Duodenal mucosa (tissue), 2 donors: ENCODE results near the gene DNAAF5.

Experiments
- H3K27ac ChIP-seq: one replicate; pipeline ENCODE4 v1.7.0; 2013; ENCODE audit warnings: low read depth, low read length
- H3K27me3 ChIP-seq, 2 donors: one replicate each; pipeline ENCODE4 v1.7.0; 2013; ENCODE audit warnings: low read length in 2 of 2, control low read depth in 1 of 2; ENCODE audit not compliant: insufficient read depth in 2 of 2, control insufficient read depth in 1 of 2
- H3K36me3 ChIP-seq, 2 donors: one replicate each; pipeline ENCODE4 v1.7.0; 2013; ENCODE audit warnings: low read length in 2 of 2, control low read depth in 1 of 2; ENCODE audit not compliant: insufficient read depth in 2 of 2, control insufficient read depth in 1 of 2
- H3K4me1 ChIP-seq, 2 donors: one replicate each; pipeline ENCODE4 v1.7.0; 2013; ENCODE audit warnings: low read length in 2 of 2, control low read depth in 1 of 2; ENCODE audit not compliant: insufficient read depth in 2 of 2, control insufficient read depth in 1 of 2
- H3K4me3 ChIP-seq, 2 donors: one replicate each; pipeline ENCODE4 v1.7.0; 2013; ENCODE audit warnings: low read length in 2 of 2, low read depth in 1 of 2
- H3K9ac ChIP-seq, 2 donors: one replicate each; pipeline ENCODE4 v1.7.0; 2013; ENCODE audit warnings: low read length in 2 of 2, low read depth in 1 of 2
- H3K9me3 ChIP-seq, 2 donors: one replicate each; pipeline ENCODE4 v1.7.0; 2013; ENCODE audit warnings: low read length in 2 of 2, control low read depth in 1 of 2; ENCODE audit not compliant: control insufficient read depth in 1 of 2

DNAAF5 gene

GRCh38 chr7:729140-730000, 2.9 kb downstream of the DNAAF5 start:
- Histone ChIP-seq H3K9ac (no peak overlapping the region), H3K9me3 (peaks cover 7 to 12% of the 10 kb centered on the region in 2 donors), H3K27ac (no peak overlapping the region), H3K36me3 (peaks cover 0 to 28% of the 10 kb centered on the region in 2 donors), H3K4me3 (no peak overlapping the region), H3K27me3 (no peaks in the 10 kb centered on the region), H3K4me1 (peaks cover 9 to 30% of the 10 kb centered on the region in 2 donors)

DNA sequence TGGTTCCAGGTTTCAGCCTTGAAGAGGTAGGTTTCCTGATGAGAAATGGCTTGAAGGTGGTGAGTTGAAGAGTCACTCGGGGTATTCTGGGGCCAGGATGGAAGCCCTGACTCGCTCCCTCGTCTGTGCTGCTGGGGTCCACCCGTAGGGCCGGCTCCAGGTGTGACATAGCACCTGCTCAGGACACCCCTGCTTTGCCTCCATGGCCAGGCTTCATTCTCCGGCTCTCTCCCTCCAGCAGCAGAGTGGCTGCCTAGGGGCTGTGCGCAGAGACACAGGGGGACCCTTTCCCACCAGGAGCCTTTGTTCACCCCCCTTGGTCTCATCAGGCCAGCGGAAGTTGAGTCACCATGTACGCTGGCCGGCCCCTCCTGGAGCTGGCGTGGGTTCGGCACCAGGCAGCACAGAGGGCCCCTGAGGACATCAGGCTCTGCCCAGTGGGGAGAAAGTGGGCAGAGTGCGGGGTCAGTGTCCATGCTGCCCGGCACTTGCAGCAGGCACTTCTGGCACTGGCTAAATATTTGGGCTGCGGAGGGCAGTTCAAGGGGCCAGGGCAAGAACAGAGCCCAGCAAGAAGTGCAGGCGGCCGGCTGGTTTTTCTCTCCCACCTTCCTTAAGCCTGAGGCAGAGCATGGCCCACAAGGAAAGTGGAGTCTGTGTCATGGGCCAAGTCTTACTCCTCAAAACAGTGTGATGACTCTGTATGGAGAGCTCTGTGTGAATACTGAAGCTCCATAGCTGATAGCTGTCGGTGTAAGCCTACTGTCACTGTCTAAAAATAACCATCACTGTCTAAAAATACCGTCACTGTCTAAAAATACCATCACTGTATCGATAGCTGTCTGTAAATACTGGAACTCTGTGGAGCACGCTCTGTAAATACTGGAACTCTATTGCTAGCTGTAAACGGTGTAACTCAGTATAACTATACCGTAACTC, 4.3 kb downstream of the DNAAF5 start:
- no peak overlapping the region for H3K27ac ChIP-seq
- H3K4me3 ChIP-seq: no peak overlapping the region
- peaks cover 15 to 16% of the 10 kb centered on the region in 2 donors for H3K9me3 ChIP-seq
- no peaks in the 10 kb centered on the region for H3K27me3 ChIP-seq
- peaks cover 4 to 38% of the 10 kb centered on the region in 2 donors for H3K36me3 ChIP-seq
- H3K4me1 ChIP-seq: peaks cover 9 to 24% of the 10 kb centered on the region in 2 donors
- no peak overlapping the region for H3K9ac ChIP-seq

- H3K36me3 ChIP-seq: peaks cover 4 to 38% of the 10 kb centered on the region in 2 donors
- peaks cover 14 to 16% of the 10 kb centered on the region in 2 donors for H3K9me3 ChIP-seq
- H3K27ac ChIP-seq: no peak overlapping the region
- H3K4me1 ChIP-seq: peaks cover 9 to 19% of the 10 kb centered on the region in 2 donors
- H3K9ac ChIP-seq: no peak overlapping the region
- no peak overlapping the region for H3K4me3 ChIP-seq
- no peaks in the 10 kb centered on the region for H3K27me3 ChIP-seq
Observed at GRCh38 chr7:731440-732085, 5.1 kb downstream of the DNAAF5 start.

GRCh38 chr7:732094-732541, 5.6 kb downstream of the DNAAF5 start:
- H3K27ac ChIP-seq: no peak overlapping the region
- peak overlapping the region in 1 of 2 donors; percentile 32 for H3K9ac ChIP-seq
- peaks cover 14 to 16% of the 10 kb centered on the region in 2 donors for H3K9me3 ChIP-seq
- H3K36me3 ChIP-seq: peaks cover 4 to 38% of the 10 kb centered on the region in 2 donors
- H3K4me1 ChIP-seq: peaks cover 9 to 19% of the 10 kb centered on the region in 2 donors
- no peak overlapping the region for H3K4me3 ChIP-seq
- H3K27me3 ChIP-seq: no peaks in the 10 kb centered on the region

DNA sequence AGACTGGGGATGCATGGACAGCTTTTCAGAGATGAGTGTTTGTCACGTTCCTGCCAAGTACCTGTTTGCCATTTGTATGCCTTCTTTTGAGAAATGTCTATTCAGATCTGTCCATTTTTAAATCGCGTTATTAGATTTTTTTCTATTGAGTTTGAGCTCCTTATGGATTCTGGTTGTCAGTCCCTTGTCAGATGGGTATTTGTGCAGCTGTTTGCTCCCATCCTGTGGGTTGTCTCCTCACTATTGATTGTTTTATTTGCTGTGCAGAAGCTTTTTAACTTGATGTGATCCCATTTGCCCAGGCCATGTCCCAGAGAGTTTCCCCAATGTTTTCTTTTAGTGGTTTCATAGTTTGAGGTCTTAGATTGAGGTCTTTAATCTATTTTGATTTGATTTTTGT, 6.1 kb downstream of the DNAAF5 start:
- Histone ChIP-seq H3K4me3 (no peak overlapping the region), H3K36me3 (peaks cover 4 to 42% of the 10 kb centered on the region in 2 donors), H3K9me3 (peaks cover 14 to 16% of the 10 kb centered on the region in 2 donors), H3K27me3 (no peaks in the 10 kb centered on the region), H3K9ac (peak overlapping the region in 1 of 2 donors; percentile 32), H3K27ac (no peak overlapping the region), H3K4me1 (peaks cover 9 to 19% of the 10 kb centered on the region in 2 donors)

DNA sequence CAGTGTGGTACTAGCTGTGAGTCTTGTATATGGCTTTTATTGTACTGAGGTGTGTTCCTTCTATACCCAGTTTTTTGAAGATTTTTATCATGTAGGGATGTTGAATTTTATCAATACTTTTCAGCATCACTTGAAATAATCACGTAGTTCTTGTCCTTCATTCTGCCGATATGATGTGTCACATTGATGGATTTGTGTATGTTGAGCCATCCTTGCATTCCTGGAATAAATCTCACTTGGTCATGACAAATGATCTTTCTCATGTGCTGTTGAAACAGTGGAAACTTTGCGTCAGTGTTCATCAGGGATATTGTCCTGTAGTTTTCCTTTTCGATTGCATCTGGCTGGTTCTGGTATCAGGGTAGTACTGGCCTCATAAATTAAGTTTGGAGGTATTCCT, 7.7 kb downstream of the DNAAF5 start:
- no peak overlapping the region for H3K9ac ChIP-seq
- H3K9me3 ChIP-seq: peaks cover 14 to 16% of the 10 kb centered on the region in 2 donors
- no peak overlapping the region for H3K4me3 ChIP-seq
- no peak overlapping the region for H3K27ac ChIP-seq
- H3K4me1 ChIP-seq: peaks cover 9% of the 10 kb centered on the region in 2 donors
- H3K36me3 ChIP-seq: peaks cover 4 to 50% of the 10 kb centered on the region in 2 donors
- H3K27me3 ChIP-seq: no peaks in the 10 kb centered on the region

- peaks cover 9% of the 10 kb centered on the region in 2 donors for H3K4me1 ChIP-seq
- peak overlapping the region in 1 of 2 donors; percentile 9 for H3K4me3 ChIP-seq
- peaks cover 14 to 16% of the 10 kb centered on the region in 2 donors for H3K9me3 ChIP-seq
- H3K36me3 ChIP-seq: peaks cover 4 to 50% of the 10 kb centered on the region in 2 donors
- H3K27ac ChIP-seq: no peak overlapping the region
- H3K27me3 ChIP-seq: no peaks in the 10 kb centered on the region
- no peak overlapping the region for H3K9ac ChIP-seq
Observed at GRCh38 chr7:734808-735207, 8.3 kb downstream of the DNAAF5 start.

- no peaks in the 10 kb centered on the region for H3K27me3 ChIP-seq
- no peak overlapping the region for H3K27ac ChIP-seq
- H3K4me3 ChIP-seq: no peak overlapping the region
- H3K4me1 ChIP-seq: no peaks in the 10 kb centered on the region
- peaks cover 4 to 59% of the 10 kb centered on the region in 2 donors for H3K36me3 ChIP-seq
- no peak overlapping the region for H3K9ac ChIP-seq
- H3K9me3 ChIP-seq: peaks cover 14 to 16% of the 10 kb centered on the region in 2 donors
Observed at GRCh38 chr7:738241-738640, 11.7 kb downstream of the DNAAF5 start.

GRCh38 chr7:738723-739454, 12.4 kb downstream of the DNAAF5 start:
- H3K4me3 ChIP-seq: no peak overlapping the region
- no peak overlapping the region for H3K27ac ChIP-seq
- peaks cover 4 to 61% of the 10 kb centered on the region in 2 donors for H3K36me3 ChIP-seq
- H3K4me1 ChIP-seq: no peaks in the 10 kb centered on the region
- peaks cover 14% of the 10 kb centered on the region in 2 donors for H3K9me3 ChIP-seq
- H3K27me3 ChIP-seq: no peaks in the 10 kb centered on the region
- no peak overlapping the region for H3K9ac ChIP-seq
